CD14-positive monocyte (primary cell): Measurements from ENCODE around the gene CST9. TPM values are rescaled to one million over a fixed set of nuclear protein-coding genes. Genes with fewer than 3 reads are reported as not detected.

Source experiments
- DNase-seq, 3 donors: peaks; one replicate each; pipeline ENCODE4 v3.0.0-alpha.2; 2011 to 2022
- H2AFZ ChIP-seq: 2 replicates; pipeline ENCODE4 v1.6.0; 2012; ENCODE audit warnings: mild to moderate bottlenecking, low read depth, low read length, inconsistent platforms; ENCODE audit not compliant: insufficient read depth, poor library complexity, severe bottlenecking
- H3K27ac ChIP-seq, 2 donors: 1 replicate in 1 of 2; 2 replicates in 1 of 2; pipeline ENCODE4 v1.5.1; 2012 to 2013; ENCODE audit warnings: low read length in 2 of 2, control low read depth in 1 of 2, inconsistent platforms in 1 of 2, low read depth in 1 of 2, mild to moderate bottlenecking in 1 of 2
- H3K27me3 ChIP-seq, 2 donors: one replicate each; pipeline versions ENCODE4 v1.6.0 to v1.6.1; 2011 to 2013; ENCODE audit warnings: low read length in 2 of 2; ENCODE audit not compliant: control insufficient read depth in 2 of 2, insufficient read depth in 2 of 2
- H3K36me3 ChIP-seq, 2 donors: replicated peaks in 1 of 2; 1 replicate in 1 of 2; 2 replicates in 1 of 2; pipeline versions ENCODE4 v1.5.1 to v1.6.1; 2012 to 2013; ENCODE audit warnings: low read length in 2 of 2, control low read depth in 1 of 2, inconsistent platforms in 1 of 2, mild to moderate bottlenecking in 1 of 2; ENCODE audit not compliant: insufficient read depth in 2 of 2, control insufficient read depth in 1 of 2
- H3K4me1 ChIP-seq, 2 donors: 1 replicate in 1 of 2; 2 replicates in 1 of 2; pipeline versions ENCODE4 v1.5.1 to v1.6.1; 2012 to 2013; ENCODE audit warnings: low read length in 2 of 2, control low read depth in 1 of 2, inconsistent platforms in 1 of 2, mild to moderate bottlenecking in 1 of 2, moderate library complexity in 1 of 2; ENCODE audit not compliant: insufficient read depth in 2 of 2, control insufficient read depth in 1 of 2
- H3K4me2 ChIP-seq: replicated peaks from 2 replicates; pipeline ENCODE3; 2012; ENCODE audit warnings: low read length, moderate library complexity, mild to moderate bottlenecking; ENCODE audit not compliant: poor library complexity, severe bottlenecking; ENCODE audit errors: extremely low read depth
- H3K4me3 ChIP-seq, 3 experiments: fragments of 200-600 bp in 1 of 3; sonication (generic) in 1 of 3; replicated peaks in 1 of 3; 1 replicate in 2 of 3; 2 replicates in 1 of 3; pipeline ENCODE4 v1.5.1; 2011 to 2013; ENCODE audit warnings: low read length in 3 of 3, mild to moderate bottlenecking in 3 of 3, control low read depth in 2 of 3, low read depth in 2 of 3, inconsistent platforms in 1 of 3, moderate library complexity in 1 of 3
- H3K79me2 ChIP-seq: 2 replicates; pipeline ENCODE4 v1.6.0; 2012; ENCODE audit warnings: mild to moderate bottlenecking, control low read depth, inconsistent platforms, low read length, moderate library complexity; ENCODE audit not compliant: insufficient read depth
- H3K9ac ChIP-seq: 2 replicates; pipeline ENCODE4 v1.6.0; 2017; ENCODE audit warnings: low read length, mild to moderate bottlenecking; ENCODE audit not compliant: insufficient read depth, poor library complexity, severe bottlenecking
- H3K9me3 ChIP-seq, 2 donors: replicated peaks in 1 of 2; 1 replicate in 1 of 2; 2 replicates in 1 of 2; pipeline versions ENCODE4 v1.5.1 to v1.6.1; 2012 to 2013; ENCODE audit warnings: low read length in 2 of 2, control low read depth in 1 of 2; ENCODE audit not compliant: control insufficient read depth in 1 of 2, insufficient read depth in 1 of 2
- H4K20me1 ChIP-seq: 2 replicates; pipeline ENCODE4 v1.6.0; 2012; ENCODE audit warnings: mild to moderate bottlenecking, low read length, control low read depth, moderate library complexity; ENCODE audit not compliant: insufficient read depth
- H3K27ac Mint-ChIP-seq, 7 donors: one replicate each; pipeline ENCODE4 v1.8.0; 2020; ENCODE audit warnings: mild to moderate bottlenecking in 7 of 7, mixed read lengths in 7 of 7, moderate library complexity in 6 of 7, inconsistent platforms in 2 of 7
- H3K27me3 Mint-ChIP-seq, 3 donors: one replicate each; pipeline ENCODE4 v1.8.0; 2021 to 2022; ENCODE audit warnings: low read depth in 3 of 3, mild to moderate bottlenecking in 3 of 3, mixed read lengths in 3 of 3, moderate library complexity in 3 of 3, inconsistent platforms in 1 of 3
- H3K36me3 Mint-ChIP-seq, 2 donors: one replicate each; pipeline ENCODE4 v1.8.0; 2020; ENCODE audit warnings: mixed read lengths in 2 of 2, inconsistent platforms in 1 of 2, mild to moderate bottlenecking in 1 of 2
- H3K4me1 Mint-ChIP-seq: one replicate; pipeline ENCODE4 v1.8.0; 2020; ENCODE audit warnings: mild to moderate bottlenecking, mixed read lengths
- H3K4me3 Mint-ChIP-seq, 2 donors: one replicate each; pipeline ENCODE4 v1.8.0; 2020; ENCODE audit warnings: mild to moderate bottlenecking in 2 of 2, mixed read lengths in 2 of 2, moderate library complexity in 1 of 2
- H3K9me3 Mint-ChIP-seq, 7 donors: one replicate each; pipeline ENCODE4 v1.8.0; 2020 to 2022; ENCODE audit warnings: mixed read lengths in 7 of 7, mild to moderate bottlenecking in 6 of 7, moderate library complexity in 6 of 7, inconsistent platforms in 2 of 7
- WGBS: methylation state at CpG from one replicate; pipeline ENCODE4 v1.1.5; 2013; ENCODE audit warnings: missing lambda C conversion rate; ENCODE audit not compliant: insufficient coverage; 5-methylcytosine and 5-hydroxymethylcytosine counted together
- intact Hi-C, 2 donors: fragments of 100-400 bp; cut with micrococcal nuclease; formaldehyde crosslinking; loops; one replicate each; pipeline versions ENCODE4 v1.15.0 to v1.15.1; 2023
- polyA plus RNA-seq, 3 donors: library from polyadenylated mRNA; depleted of rRNA in 1 of 3; unstranded in 2 of 3; stranded (reverse) in 1 of 3; fragments of 300-500 nt in 2 of 3; fragments of >200 nt in 1 of 3; fragmentation: Illumina TruSeq in 2 of 3; gene quantifications; 1 replicate in 2 of 3; 2 replicates in 1 of 3; pipeline ENCODE4 v1.2.3, GENCODE V29; 2012 to 2021
- TF ChIP-seq, protein P1 (sequence below): fragments of 200-600 bp; IDR thresholded peaks from one replicate; pipeline ENCODE4 v1.8.0; 2022; ENCODE audit warnings: antibody characterized with exemption, mild to moderate bottlenecking

The CST9 gene
- polyA plus RNA-seq, 3 donors, result 0.13 TPM; not detected in 2

DNA sequence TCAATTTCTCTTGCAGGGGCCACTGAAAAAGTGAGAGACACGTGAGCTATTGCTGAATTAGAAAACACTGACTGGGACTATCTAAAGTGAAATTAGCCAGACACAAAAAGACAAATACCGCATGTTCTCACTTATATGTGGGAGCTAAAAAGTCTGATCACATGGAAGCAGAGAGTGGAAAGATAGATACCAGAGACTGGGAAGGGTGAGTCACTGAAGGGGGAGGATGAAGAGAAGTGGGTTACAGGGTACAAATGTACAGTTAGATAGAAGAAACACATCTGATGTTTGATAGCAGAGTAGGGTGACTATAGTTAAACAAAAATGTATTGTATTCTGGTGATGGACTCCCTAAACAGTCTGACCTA lies 18.6 kb upstream of the CST9 start:
- intact Hi-C loops, result no loop called here
- H3K36me3 ChIP-seq, result no peaks in the 10 kb centered on the region
- Mint-ChIP-seq H3K27me3 (peaks cover 2 to 4% (median 3%) of the 10 kb centered on the region in 3 donors), H3K4me3 (no peak overlapping the region), H3K36me3 (peaks cover 9 to 14% of the 10 kb centered on the region in 2 donors), H3K4me1 (peaks cover 51% of the 10 kb centered on the region), H3K27ac (peak overlapping the region in 2 of 7 donors; percentile 35 to 65), H3K9me3 (no peaks in the 10 kb centered on the region)
- H3K9me3 ChIP-seq, result no peaks in the 10 kb centered on the region
- H3K4me1 ChIP-seq, result peaks cover 34 to 38% of the 10 kb centered on the region in 2 donors
- TF ChIP-seq, protein P1, sequence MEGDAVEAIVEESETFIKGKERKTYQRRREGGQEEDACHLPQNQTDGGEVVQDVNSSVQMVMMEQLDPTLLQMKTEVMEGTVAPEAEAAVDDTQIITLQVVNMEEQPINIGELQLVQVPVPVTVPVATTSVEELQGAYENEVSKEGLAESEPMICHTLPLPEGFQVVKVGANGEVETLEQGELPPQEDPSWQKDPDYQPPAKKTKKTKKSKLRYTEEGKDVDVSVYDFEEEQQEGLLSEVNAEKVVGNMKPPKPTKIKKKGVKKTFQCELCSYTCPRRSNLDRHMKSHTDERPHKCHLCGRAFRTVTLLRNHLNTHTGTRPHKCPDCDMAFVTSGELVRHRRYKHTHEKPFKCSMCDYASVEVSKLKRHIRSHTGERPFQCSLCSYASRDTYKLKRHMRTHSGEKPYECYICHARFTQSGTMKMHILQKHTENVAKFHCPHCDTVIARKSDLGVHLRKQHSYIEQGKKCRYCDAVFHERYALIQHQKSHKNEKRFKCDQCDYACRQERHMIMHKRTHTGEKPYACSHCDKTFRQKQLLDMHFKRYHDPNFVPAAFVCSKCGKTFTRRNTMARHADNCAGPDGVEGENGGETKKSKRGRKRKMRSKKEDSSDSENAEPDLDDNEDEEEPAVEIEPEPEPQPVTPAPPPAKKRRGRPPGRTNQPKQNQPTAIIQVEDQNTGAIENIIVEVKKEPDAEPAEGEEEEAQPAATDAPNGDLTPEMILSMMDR, result no peak
- no peaks in the 10 kb centered on the region for H3K27me3 ChIP-seq
- H4K20me1 ChIP-seq, result no peaks in the 10 kb centered on the region
- peak overlapping the region in 1 of 2 donors; percentile 39 for H3K27ac ChIP-seq
- WGBS, result 100% methylated on average over 2 of the region's 2 CpGs
- no peak for DNase-seq
- no peak overlapping the region for H3K9ac ChIP-seq
- no peak overlapping the region for H3K4me2 ChIP-seq
- no peak overlapping the region for H3K4me3 ChIP-seq
- H3K79me2 ChIP-seq, result no peaks in the 10 kb centered on the region
- no peak overlapping the region for H2AFZ ChIP-seq

DNA sequence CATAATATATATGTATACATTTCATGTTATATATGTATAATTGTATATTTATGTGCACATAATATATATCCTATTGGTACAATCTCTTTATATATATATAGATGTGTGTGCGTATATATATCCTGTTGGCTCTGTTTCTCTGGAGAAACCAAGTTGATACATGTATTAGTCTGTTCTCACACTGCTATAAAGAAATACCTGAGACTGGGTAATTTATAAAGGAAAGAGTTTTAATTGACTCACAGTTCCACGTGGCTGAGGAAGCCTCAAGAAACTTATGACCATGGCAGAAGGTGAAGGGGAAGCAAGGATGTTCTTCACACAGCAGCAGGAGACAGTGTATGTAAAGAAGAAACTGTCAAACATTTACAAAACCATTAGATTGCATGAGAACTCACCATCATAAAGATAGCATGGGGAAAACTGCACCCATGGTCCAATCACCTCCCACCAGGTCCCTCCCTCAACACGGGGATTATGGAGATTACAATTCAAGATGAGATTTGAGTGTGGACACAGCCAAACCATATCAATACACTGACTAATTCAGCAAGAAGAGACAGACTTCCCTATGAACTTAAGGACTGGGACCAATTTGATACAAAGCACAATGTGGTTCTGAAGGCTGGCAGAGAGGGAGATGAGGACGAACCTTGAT lies 18.1 kb upstream of the CST9 start:
- peaks cover 1 to 4% (median 3%) of the 10 kb centered on the region in 3 donors for H3K27me3 Mint-ChIP-seq
- no peaks in the 10 kb centered on the region for H3K27me3 ChIP-seq
- no peaks in the 10 kb centered on the region for H4K20me1 ChIP-seq
- H3K9ac ChIP-seq, result no peak overlapping the region
- no peaks in the 10 kb centered on the region for H3K9me3 ChIP-seq
- H3K36me3 Mint-ChIP-seq, result peaks cover 9 to 10% of the 10 kb centered on the region in 2 donors
- no peak overlapping the region for H3K4me3 Mint-ChIP-seq
- H3K36me3 ChIP-seq, result no peaks in the 10 kb centered on the region
- no peaks in the 10 kb centered on the region for H3K9me3 Mint-ChIP-seq
- H3K27ac ChIP-seq, result peak overlapping the region in 1 of 2 donors; percentile 39
- no peak overlapping the region for H2AFZ ChIP-seq
- 100% methylated on average over 1 of the region's 4 CpGs for WGBS
- H3K4me3 ChIP-seq, result no peak overlapping the region
- H3K4me1 Mint-ChIP-seq, result peaks cover 46% of the 10 kb centered on the region
- peak overlapping the region in 6 of 7 donors; percentile 20 to 65 (median 31) for H3K27ac Mint-ChIP-seq
- no peak for DNase-seq
- TF ChIP-seq, protein P1, result no peak
- H3K79me2 ChIP-seq, result no peaks in the 10 kb centered on the region
- peaks cover 28 to 33% of the 10 kb centered on the region in 2 donors for H3K4me1 ChIP-seq
- intact Hi-C loops, result no loop called here
- no peak overlapping the region for H3K4me2 ChIP-seq
